Fibroblast of pulmonary artery (primary cell): Measurements from ENCODE around the gene CLIP1.
"Not testable (repeated sequence)": the region's sequence is repeated elsewhere in the genome, so short reads cannot be mapped to it uniquely, and the experiment has no call there.

Experiments used
- DNase-seq: peaks from one replicate; pipeline ENCODE4 v3.0.0-alpha.2; 2010; ENCODE audit warnings: low read depth
- H3K4me3 ChIP-seq: replicated peaks from 2 replicates; pipeline ENCODE4 v1.5.1; 2011; ENCODE audit warnings: low read depth, mild to moderate bottlenecking, control low read depth, low read length, moderate library complexity
- CTCF ChIP-seq: IDR thresholded peaks from 2 replicates; pipeline ENCODE4 v1.5.1; 2011; ENCODE audit warnings: mild to moderate bottlenecking, control low read depth, low read length, inconsistent platforms; ENCODE audit errors: missing control alignments

CLIP1 gene

GRCh38 chr12:122265476-122265875 is 157.0 kb downstream of the CLIP1 start:
- no peak for DNase-seq
- TF ChIP-seq CTCF: no peak
- H3K4me3 ChIP-seq: peak overlapping the region; percentile 95

GRCh38 chr12:122260735-122261134 is 161.7 kb downstream of the CLIP1 start:
- DNase-seq, H3K4me3 ChIP-seq: not testable (repeated sequence)

GRCh38 chr12:122258939-122259338 is 163.5 kb downstream of the CLIP1 start:
- not testable (repeated sequence) for DNase-seq, H3K4me3 ChIP-seq

- not testable (repeated sequence) for DNase-seq, H3K4me3 ChIP-seq
These were observed 164.0 kb downstream of the CLIP1 start for GRCh38 chr12:122258462-122258861.

GRCh38 chr12:122250536-122250935 is 171.9 kb downstream of the CLIP1 start:
- DNase-seq: no peak
- no peak overlapping the region for H3K4me3 ChIP-seq
- TF ChIP-seq CTCF: no peak

- H3K4me3 ChIP-seq: no peak overlapping the region
- no peak for DNase-seq
- no peak for TF ChIP-seq CTCF
These were observed 172.4 kb downstream of the CLIP1 start for GRCh38 chr12:122250047-122250446.

- no peak overlapping the region for H3K4me3 ChIP-seq
- no peak for TF ChIP-seq CTCF
- DNase-seq: no peak
These were observed 176.9 kb downstream of the CLIP1 start for GRCh38 chr12:122245553-122245952.

- no peak overlapping the region for H3K4me3 ChIP-seq
- no peak for TF ChIP-seq CTCF
- DNase-seq: no peak
These were observed 177.7 kb downstream of the CLIP1 start for GRCh38 chr12:122244565-122245371.

GRCh38 chr12:122243965-122244364 is 178.5 kb downstream of the CLIP1 start:
- TF ChIP-seq CTCF: no peak
- H3K4me3 ChIP-seq: no peak overlapping the region
- no peak for DNase-seq
